Breast epithelium (tissue), 3 donors: ENCODE data around the gene RCOR3.

Experiments used
- POLR2AphosphoS5 ChIP-seq, 3 donors: sonication (generic); formaldehyde crosslinking; IDR thresholded peaks; one replicate each; pipeline ENCODE4 v1.6.1; 2017; ENCODE audit warnings: antibody characterized with exemption in 3 of 3
- TF ChIP-seq, protein P1 (sequence below), 3 donors: fragments of 450-650 bp; IDR thresholded peaks; one replicate each; pipeline ENCODE4 v1.5.1; 2016 to 2017; ENCODE audit warnings: antibody characterized with exemption in 3 of 3, mild to moderate bottlenecking in 3 of 3, moderate library complexity in 3 of 3

DNA sequence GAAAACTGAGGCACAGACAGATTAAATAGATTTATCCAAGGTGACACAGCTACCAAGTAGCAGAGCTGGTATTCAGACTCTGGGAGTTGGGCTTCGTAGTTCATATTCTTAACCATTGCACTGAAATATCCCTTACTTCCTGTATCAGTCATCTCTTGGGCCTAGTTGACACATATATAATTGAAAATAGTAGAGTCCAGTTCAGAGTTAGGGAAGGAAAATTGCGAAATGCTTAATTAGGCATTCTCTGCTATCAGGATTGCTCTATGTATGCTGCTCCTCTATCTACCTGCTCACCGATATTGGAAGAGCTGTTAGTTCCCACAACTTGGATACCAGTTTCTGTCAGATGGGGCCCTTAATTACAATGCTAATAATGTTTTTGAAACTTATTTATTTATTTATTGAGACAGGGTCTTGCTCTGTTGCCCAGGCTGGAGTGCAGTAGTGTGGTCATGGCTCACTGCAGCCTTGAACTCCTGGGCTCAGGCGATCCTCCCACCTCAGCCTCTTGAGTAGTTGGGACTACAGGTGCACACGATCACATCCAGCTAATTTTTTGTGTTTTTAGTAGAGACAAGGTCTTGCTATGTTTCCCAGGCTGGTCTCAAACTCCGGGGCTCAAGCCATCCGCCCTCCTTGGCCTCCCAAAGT lies 8.2 kb downstream of the RCOR3 start:
- TF ChIP-seq, protein P1, sequence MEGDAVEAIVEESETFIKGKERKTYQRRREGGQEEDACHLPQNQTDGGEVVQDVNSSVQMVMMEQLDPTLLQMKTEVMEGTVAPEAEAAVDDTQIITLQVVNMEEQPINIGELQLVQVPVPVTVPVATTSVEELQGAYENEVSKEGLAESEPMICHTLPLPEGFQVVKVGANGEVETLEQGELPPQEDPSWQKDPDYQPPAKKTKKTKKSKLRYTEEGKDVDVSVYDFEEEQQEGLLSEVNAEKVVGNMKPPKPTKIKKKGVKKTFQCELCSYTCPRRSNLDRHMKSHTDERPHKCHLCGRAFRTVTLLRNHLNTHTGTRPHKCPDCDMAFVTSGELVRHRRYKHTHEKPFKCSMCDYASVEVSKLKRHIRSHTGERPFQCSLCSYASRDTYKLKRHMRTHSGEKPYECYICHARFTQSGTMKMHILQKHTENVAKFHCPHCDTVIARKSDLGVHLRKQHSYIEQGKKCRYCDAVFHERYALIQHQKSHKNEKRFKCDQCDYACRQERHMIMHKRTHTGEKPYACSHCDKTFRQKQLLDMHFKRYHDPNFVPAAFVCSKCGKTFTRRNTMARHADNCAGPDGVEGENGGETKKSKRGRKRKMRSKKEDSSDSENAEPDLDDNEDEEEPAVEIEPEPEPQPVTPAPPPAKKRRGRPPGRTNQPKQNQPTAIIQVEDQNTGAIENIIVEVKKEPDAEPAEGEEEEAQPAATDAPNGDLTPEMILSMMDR (IDR thresholded peaks at IDR 0.05): no peak
- no peak for TF ChIP-seq POLR2AphosphoS5 (IDR thresholded peaks at IDR 0.05)
